Ascending aorta (tissue), 2 donors: ENCODE data around the gene CNOT6. TPM values are rescaled to one million over a fixed set of nuclear protein-coding genes. Genes with fewer than 3 reads are reported as not detected.
"Not testable (repeated sequence)": the region's sequence is repeated elsewhere in the genome, so short reads cannot be mapped to it uniquely, and the experiment has no call there.

Experiments
- DNase-seq, 2 donors: peaks; one replicate each; pipeline ENCODE4 v3.0.0-alpha.2; 2019; ENCODE audit warnings: low spot score in 2 of 2
- H3K27ac ChIP-seq, 2 donors: fragments of 200-600 bp; sonication (generic); one replicate each; pipeline ENCODE4 v1.5.1; 2016 to 2017; ENCODE audit warnings: mild to moderate bottlenecking in 1 of 2
- H3K27me3 ChIP-seq: fragments of 200-600 bp; sonication (generic); one replicate; pipeline ENCODE4 v1.5.1; 2017
- H3K36me3 ChIP-seq, 2 donors: fragments of 200-600 bp; sonication (generic); one replicate each; pipeline ENCODE4 v1.5.1; 2016
- H3K4me1 ChIP-seq, 2 donors: fragments of 200-600 bp; sonication (generic); one replicate each; pipeline ENCODE4 v1.5.1; 2016 to 2017; ENCODE audit warnings: mild to moderate bottlenecking in 1 of 2
- H3K4me3 ChIP-seq, 2 donors: fragments of 200-600 bp; sonication (generic); one replicate each; pipeline ENCODE4 v1.5.1; 2016 to 2017; ENCODE audit warnings: mild to moderate bottlenecking in 1 of 2
- H3K9me3 ChIP-seq, 2 donors: fragments of 200-600 bp; sonication (generic); one replicate each; pipeline ENCODE4 v1.5.1; 2016
- intact Hi-C: fragments of 100-400 bp; cut with DNase I; formaldehyde crosslinking; loops from one replicate; pipeline ENCODE4 v1.15.1; 2023
- total RNA-seq: library from RNA; depleted of rRNA; stranded (reverse); fragments of >200 nt; gene quantifications from one replicate; pipeline ENCODE4 v1.1.0, GENCODE V29; 2016
- TF ChIP-seq, protein P1 (sequence below), 3 experiments: fragments of 200-600 bp in 2 of 3; fragments of 450-650 bp in 1 of 3; sonication (generic) in 2 of 3; IDR thresholded peaks; one replicate each; pipeline ENCODE4 v1.5.1; 2016 to 2019; ENCODE audit warnings: antibody characterized with exemption in 3 of 3, mild to moderate bottlenecking in 1 of 3, moderate library complexity in 1 of 3

CNOT6 gene
- total RNA-seq, 1 donor from 2014 or later = 12.0 TPM

DNA sequence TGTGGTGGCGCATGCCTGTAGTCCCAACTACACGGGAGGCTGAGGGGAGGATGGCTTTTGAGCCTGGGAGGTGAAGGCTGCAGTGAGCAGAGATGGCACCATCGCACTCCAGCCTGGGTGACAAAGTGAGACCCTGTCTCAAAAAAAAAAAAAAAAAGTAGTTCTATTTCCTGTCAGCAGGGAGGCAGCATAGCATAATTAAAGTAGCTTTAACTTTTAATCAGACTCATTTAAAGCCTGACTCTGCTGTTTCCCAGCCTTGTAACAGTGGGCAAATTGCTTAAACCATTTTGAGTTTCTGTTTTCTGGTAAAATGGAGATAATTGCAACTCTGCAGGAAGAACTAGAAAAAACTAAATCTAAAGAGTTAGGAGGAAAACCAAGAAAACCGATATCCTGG lies 31.2 kb downstream of the CNOT6 start:
- H3K27me3 ChIP-seq = no peaks in the 10 kb centered on the region
- no peaks in the 10 kb centered on the region for H3K4me1 ChIP-seq
- no peaks in the 10 kb centered on the region for H3K9me3 ChIP-seq
- no peak overlapping the region for H3K27ac ChIP-seq
- H3K36me3 ChIP-seq = peaks cover 6 to 7% of the 10 kb centered on the region in 2 donors
- no peak for DNase-seq
- intact Hi-C loops = no loop called here
- H3K4me3 ChIP-seq = no peak overlapping the region
- TF ChIP-seq, protein P1, sequence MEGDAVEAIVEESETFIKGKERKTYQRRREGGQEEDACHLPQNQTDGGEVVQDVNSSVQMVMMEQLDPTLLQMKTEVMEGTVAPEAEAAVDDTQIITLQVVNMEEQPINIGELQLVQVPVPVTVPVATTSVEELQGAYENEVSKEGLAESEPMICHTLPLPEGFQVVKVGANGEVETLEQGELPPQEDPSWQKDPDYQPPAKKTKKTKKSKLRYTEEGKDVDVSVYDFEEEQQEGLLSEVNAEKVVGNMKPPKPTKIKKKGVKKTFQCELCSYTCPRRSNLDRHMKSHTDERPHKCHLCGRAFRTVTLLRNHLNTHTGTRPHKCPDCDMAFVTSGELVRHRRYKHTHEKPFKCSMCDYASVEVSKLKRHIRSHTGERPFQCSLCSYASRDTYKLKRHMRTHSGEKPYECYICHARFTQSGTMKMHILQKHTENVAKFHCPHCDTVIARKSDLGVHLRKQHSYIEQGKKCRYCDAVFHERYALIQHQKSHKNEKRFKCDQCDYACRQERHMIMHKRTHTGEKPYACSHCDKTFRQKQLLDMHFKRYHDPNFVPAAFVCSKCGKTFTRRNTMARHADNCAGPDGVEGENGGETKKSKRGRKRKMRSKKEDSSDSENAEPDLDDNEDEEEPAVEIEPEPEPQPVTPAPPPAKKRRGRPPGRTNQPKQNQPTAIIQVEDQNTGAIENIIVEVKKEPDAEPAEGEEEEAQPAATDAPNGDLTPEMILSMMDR (IDR thresholded peaks at IDR 0.05) = no peak

DNA sequence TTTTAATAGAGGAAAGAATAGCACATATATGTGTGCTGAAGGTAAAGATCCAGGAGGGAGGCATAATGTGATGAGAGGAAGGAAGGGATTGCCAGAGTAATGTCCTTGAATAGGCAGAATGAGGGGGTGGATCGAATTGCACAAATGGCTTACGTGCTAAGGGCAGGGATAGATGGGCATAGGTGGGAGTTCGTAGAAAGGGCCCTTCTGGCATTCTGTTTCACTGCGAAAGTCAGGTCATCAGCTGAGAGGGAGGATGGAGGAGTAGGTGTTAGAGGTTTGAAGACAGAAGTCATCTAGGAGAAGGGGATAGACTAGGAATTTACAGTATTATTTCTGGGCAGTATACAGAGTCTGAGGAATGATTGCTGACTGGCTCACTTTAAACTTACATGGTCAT lies 32.1 kb downstream of the CNOT6 start:
- H3K4me1 ChIP-seq = no peaks in the 10 kb centered on the region
- no peaks in the 10 kb centered on the region for H3K27me3 ChIP-seq
- TF ChIP-seq, protein P1 (IDR thresholded peaks at IDR 0.05) = no peak
- H3K36me3 ChIP-seq = peaks cover 7 to 9% of the 10 kb centered on the region in 2 donors
- no peaks in the 10 kb centered on the region for H3K9me3 ChIP-seq
- no peak overlapping the region for H3K27ac ChIP-seq
- no peak for DNase-seq
- H3K4me3 ChIP-seq = no peak overlapping the region
- intact Hi-C loops = no loop called here

DNA sequence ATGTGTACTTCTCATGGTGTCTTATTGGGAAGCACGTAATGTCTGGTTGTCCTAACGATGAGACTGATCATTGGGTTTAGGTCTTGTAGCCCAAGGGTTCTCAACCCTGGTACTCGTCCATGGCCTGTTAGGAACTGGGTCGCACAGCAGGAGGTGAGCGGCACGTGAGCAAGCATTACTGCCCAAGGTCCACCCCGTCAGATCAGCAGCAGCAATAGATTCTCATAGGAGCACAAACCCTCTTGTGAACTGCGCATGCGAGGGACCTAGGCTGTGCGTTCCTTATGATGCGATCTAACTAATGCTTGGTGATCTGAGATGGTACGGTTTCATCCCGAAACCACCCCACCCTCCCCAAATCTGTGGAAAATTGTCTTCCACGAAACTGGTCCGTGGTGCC lies 33.5 kb downstream of the CNOT6 start:
- TF ChIP-seq, protein P1 (IDR thresholded peaks at IDR 0.05) = no peak
- no peak for DNase-seq
- H3K9me3 ChIP-seq = no peaks in the 10 kb centered on the region
- H3K27me3 ChIP-seq = no peaks in the 10 kb centered on the region
- no peak overlapping the region for H3K4me3 ChIP-seq
- peaks cover 10 to 15% of the 10 kb centered on the region in 2 donors for H3K36me3 ChIP-seq
- no peaks in the 10 kb centered on the region for H3K4me1 ChIP-seq
- H3K27ac ChIP-seq = no peak overlapping the region
- intact Hi-C loops = no loop called here

DNA sequence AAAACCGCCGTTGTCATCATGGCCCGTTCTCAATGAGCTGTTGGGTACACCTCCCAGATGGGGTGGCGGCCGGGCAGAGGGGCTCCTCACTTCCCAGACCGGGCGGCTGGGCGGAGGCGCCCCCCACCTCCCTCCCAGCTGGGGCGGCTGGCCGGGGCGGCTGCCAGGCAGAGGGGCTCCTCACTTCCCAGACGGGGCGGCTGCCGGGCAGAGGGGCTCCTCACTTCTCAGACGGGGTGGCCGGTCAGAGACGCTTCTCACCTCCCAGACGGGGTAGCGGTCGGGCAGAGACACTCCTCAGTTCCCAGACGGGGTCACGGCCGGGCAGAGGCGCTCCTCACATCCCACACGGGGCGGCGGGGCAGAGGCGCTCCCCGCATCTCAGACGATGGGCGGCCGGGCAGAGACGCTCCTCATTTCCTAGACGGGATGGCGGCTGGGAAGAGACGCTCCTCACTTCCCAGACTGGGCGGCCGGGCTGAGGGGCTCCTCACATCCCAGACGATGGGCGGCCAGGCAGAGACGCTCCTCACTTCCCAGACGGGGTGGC lies 36.9 kb downstream of the CNOT6 start:
- intact Hi-C loops, H3K27ac ChIP-seq, H3K27me3 ChIP-seq, DNase-seq, H3K9me3 ChIP-seq, H3K4me3 ChIP-seq, H3K4me1 ChIP-seq: not testable (repeated sequence)
- peaks cover 10 to 19% of the 10 kb centered on the region in 2 donors for H3K36me3 ChIP-seq

DNA sequence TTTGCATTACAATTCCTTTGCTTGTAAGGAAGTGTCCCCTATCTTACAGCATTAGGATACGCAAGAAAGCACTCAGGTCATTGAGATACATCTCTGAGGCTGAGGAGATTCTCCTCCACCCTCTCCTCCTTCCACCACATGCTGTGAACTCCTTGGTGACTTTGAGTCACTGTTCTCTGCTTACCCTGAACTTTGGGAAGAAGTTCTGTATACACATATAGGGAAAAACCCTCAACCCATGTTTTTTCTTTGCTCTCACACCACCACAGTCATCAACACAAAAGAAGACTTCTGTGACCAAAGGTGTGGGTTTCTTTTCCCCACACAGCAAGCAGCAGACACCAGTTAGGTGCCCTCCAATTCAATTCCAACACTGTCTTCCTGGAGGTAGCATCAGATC lies 38.1 kb downstream of the CNOT6 start:
- H3K4me3 ChIP-seq = no peak overlapping the region
- no peak overlapping the region for H3K27ac ChIP-seq
- TF ChIP-seq, protein P1 (IDR thresholded peaks at IDR 0.05) = no peak
- no peak for DNase-seq
- no peaks in the 10 kb centered on the region for H3K9me3 ChIP-seq
- intact Hi-C loops = no loop called here
- no peaks in the 10 kb centered on the region for H3K27me3 ChIP-seq
- H3K36me3 ChIP-seq = peaks cover 10 to 19% of the 10 kb centered on the region in 2 donors
- no peaks in the 10 kb centered on the region for H3K4me1 ChIP-seq

DNA sequence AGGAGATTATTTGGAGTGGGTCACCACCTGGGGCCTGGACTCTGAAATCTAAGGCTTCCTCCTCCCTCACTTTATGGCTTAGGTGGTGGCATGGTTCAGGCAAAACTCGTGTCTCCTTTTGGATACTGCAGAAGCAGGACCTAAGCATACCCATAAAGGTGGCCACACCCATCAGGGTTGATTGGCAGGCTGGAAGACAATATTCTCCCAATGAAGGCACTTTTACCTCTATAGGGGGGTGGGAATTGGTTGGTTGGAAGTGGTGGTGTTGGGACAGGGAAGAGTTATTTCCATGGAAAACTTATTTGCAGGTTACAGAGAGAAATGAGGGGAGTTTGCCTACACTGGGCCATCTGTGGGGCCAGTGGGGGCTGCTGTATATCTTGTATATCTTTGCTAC lies 39.7 kb downstream of the CNOT6 start:
- no peak for DNase-seq
- peaks cover 10 to 19% of the 10 kb centered on the region in 2 donors for H3K36me3 ChIP-seq
- H3K4me1 ChIP-seq = no peaks in the 10 kb centered on the region
- H3K27me3 ChIP-seq = no peaks in the 10 kb centered on the region
- H3K4me3 ChIP-seq = no peak overlapping the region
- no peaks in the 10 kb centered on the region for H3K9me3 ChIP-seq
- no peak overlapping the region for H3K27ac ChIP-seq
- TF ChIP-seq, protein P1 (IDR thresholded peaks at IDR 0.05) = no peak
- intact Hi-C loops = no loop called here
